ENCODE measurements around the gene CRTC3.
A peak's percentile ranks its signal among the peaks of the same experiment; 100 is the strongest.
"Not testable (repeated sequence)": the region's sequence is repeated elsewhere in the genome, so short reads cannot be mapped to it uniquely, and the experiment has no call there.

The CRTC3 gene

DNA sequence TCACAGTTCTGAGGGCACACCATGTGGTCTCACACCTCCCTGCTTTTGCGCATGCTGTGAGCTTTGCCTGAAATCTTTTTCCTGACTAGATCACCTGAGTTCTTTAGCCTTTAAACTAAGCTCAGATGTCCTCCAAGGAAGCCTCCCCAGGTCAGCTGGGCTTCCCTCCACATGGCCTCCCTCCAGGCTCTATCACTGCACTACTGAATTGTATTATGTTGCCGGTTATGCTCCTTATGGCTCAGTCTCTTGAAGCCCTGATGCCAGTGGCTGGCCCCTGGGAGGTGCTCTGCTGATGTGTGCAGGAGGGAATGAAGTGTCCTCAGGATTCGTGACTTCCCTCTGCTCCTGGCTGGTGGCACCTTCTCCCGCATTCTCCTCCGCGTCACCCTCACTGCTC, 94.1 kb downstream of the CRTC3 start:
- no peak overlapping the region for H3K4me2 ChIP-seq
- H3K9ac ChIP-seq: no peak overlapping the region
- no peak overlapping the region for H3K4me3 ChIP-seq
- peaks cover 12% of the 10 kb centered on the region for H3K4me1 ChIP-seq
- no peak overlapping the region for H3K27ac ChIP-seq
- no peaks in the 10 kb centered on the region for H4K20me1 ChIP-seq
- no peaks in the 10 kb centered on the region for H3K27me3 ChIP-seq
- peaks cover 93% of the 10 kb centered on the region for H3K36me3 ChIP-seq
- no peaks in the 10 kb centered on the region for H3K9me3 ChIP-seq
- no peak for TF ChIP-seq Cebpa-rat (IDR thresholded peaks at IDR 0.05)

DNA sequence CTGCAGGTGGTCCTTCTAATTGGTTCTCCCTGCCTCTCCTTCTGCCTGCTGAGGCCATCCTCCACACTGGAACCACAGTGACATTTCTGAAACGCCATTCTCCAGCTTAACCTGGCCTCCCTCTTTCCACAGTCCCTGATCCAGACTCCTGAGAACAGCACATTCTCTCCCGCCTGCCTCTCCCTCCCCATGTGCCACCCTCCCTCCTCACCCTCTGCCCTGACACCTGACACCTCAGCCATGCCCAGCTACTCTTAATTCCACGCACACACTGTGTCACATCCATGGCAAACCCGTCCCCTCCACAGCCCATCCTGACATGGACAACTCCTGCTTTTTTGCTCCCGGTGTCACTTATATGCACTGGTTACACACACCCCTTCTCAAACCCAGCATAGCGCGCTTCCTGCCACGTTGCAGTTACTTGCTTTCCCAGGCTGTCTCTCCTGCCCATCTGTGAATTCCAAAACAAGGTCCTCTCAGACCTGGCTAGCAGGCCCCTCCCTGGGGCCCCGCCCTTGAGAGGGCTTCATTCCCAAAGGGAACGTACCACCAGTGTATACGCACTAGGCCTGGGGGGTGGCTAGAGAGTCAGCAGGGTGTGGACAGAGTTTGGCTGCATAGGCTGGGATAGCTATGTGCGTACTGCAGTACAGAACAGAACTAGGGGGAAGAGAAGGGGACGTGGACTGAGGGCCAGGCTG, 94.7 kb downstream of the CRTC3 start:
- Histone ChIP-seq H3K27ac (no peak overlapping the region), H3K36me3 (peaks cover 93% of the 10 kb centered on the region), H3K4me2 (no peak overlapping the region), H3K9ac (no peak overlapping the region), H4K20me1 (no peaks in the 10 kb centered on the region), H3K4me3 (no peak overlapping the region), H3K4me1 (peaks cover 12% of the 10 kb centered on the region), H3K9me3 (no peaks in the 10 kb centered on the region), H3K27me3 (no peaks in the 10 kb centered on the region)
- TF ChIP-seq Cebpa-rat (IDR thresholded peaks at IDR 0.05): no peak

DNA sequence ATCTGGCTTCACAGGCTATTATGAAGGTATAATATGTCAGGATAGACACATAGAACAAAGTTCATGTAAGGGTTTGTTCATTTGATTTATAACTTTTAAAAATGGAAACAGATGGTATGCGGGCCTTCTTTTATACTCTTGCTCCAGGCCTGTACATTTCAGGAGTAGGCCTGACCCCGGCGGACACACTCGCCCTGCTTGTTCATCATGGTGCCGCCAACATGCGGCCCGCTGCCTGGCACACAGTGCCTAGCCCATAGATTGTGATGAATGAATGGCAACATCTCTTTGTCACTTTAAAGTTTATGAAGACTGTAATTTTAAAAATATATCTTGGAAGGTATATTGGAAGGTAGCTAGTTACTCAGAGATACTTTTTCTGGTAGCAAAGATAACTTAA, 95.3 kb downstream of the CRTC3 start:
- Histone ChIP-seq H3K27ac (no peak overlapping the region), H3K27me3 (no peaks in the 10 kb centered on the region), H4K20me1 (no peaks in the 10 kb centered on the region), H3K4me1 (peaks cover 9% of the 10 kb centered on the region), H3K9me3 (no peaks in the 10 kb centered on the region), H3K9ac (no peak overlapping the region), H3K36me3 (peaks cover 93% of the 10 kb centered on the region), H3K4me3 (no peak overlapping the region), H3K4me2 (no peak overlapping the region)
- no peak for TF ChIP-seq Cebpa-rat (IDR thresholded peaks at IDR 0.05)

DNA sequence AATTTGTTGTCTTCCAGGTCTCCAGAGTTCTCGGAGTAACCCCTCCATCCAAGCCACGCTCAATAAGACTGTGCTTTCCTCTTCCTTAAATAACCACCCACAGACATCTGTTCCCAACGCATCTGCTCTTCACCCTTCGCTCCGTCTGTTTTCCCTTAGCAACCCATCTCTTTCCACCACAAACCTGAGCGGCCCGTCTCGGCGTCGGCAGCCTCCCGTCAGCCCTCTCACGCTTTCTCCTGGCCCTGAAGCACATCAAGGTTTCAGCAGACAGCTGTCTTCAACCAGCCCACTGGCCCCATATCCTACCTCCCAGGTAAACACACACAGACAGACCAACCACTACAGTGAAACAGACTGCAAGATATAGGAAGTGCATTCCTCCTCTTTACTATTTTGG, 99.5 kb downstream of the CRTC3 start:
- H3K9ac ChIP-seq: no peak overlapping the region
- H3K4me2 ChIP-seq: no peak overlapping the region
- no peaks in the 10 kb centered on the region for H3K27me3 ChIP-seq
- H4K20me1 ChIP-seq: no peaks in the 10 kb centered on the region
- no peaks in the 10 kb centered on the region for H3K4me1 ChIP-seq
- no peaks in the 10 kb centered on the region for H3K9me3 ChIP-seq
- no peak overlapping the region for H3K4me3 ChIP-seq
- no peak overlapping the region for H3K27ac ChIP-seq
- peaks cover 94% of the 10 kb centered on the region for H3K36me3 ChIP-seq
- TF ChIP-seq Cebpa-rat (IDR thresholded peaks at IDR 0.05): no peak

DNA sequence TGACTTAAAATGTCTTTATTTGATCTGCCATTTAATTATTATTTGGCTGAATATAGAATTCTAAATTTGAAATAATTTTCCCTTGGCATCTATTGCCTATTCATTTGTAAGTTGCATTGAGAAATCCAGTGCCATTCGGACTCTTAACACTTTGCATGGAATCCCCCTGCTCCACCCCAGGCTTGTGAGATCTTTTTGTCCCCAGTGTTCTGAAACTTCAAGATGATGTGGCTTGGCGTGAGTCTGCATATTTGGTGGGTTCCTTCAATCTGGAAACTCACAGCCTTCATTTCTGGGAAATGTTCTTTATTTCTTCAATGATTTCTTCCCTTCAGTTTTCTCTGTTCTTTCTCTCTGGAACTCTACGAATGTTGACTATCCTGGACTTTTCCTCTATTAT, 103.6 kb downstream of the CRTC3 start:
- no peaks in the 10 kb centered on the region for H4K20me1 ChIP-seq
- no peaks in the 10 kb centered on the region for H3K27me3 ChIP-seq
- H3K9me3 ChIP-seq: peaks cover 9% of the 10 kb centered on the region; the same call in 1 of the 2 replicates
- no peak overlapping the region for H3K4me3 ChIP-seq
- peaks cover 10% of the 10 kb centered on the region for H3K4me1 ChIP-seq
- H3K36me3 ChIP-seq: peaks cover 70% of the 10 kb centered on the region
- H3K27ac ChIP-seq: no peak overlapping the region
- H3K4me2 ChIP-seq: no peak overlapping the region
- no peak for TF ChIP-seq Cebpa-rat (IDR thresholded peaks at IDR 0.05)
- no peak overlapping the region for H3K9ac ChIP-seq

DNA sequence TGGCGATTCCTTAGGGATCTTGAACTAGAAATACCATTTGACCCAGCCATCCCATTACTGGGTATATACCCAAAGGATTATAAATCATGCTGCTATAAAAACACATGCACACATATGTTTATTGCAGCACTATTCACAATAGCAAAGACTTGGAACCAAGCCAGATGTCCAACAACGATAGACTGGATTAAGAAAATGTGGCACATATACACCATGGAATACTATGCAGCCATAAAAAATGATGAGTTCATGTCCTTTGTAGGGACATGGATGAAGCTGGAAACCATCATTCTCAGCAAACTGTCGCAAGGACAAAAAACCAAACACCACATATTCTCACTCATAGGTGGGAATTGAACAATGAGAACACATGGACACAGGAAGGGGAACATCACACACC, 107.3 kb downstream of the CRTC3 start:
- not testable (repeated sequence) for H3K9me3 ChIP-seq, H3K4me2 ChIP-seq, H3K4me3 ChIP-seq, H4K20me1 ChIP-seq, H3K9ac ChIP-seq, H3K27me3 ChIP-seq, H3K27ac ChIP-seq
- H3K4me1 ChIP-seq: peaks cover 31% of the 10 kb centered on the region
- peaks cover 70% of the 10 kb centered on the region for H3K36me3 ChIP-seq

DNA sequence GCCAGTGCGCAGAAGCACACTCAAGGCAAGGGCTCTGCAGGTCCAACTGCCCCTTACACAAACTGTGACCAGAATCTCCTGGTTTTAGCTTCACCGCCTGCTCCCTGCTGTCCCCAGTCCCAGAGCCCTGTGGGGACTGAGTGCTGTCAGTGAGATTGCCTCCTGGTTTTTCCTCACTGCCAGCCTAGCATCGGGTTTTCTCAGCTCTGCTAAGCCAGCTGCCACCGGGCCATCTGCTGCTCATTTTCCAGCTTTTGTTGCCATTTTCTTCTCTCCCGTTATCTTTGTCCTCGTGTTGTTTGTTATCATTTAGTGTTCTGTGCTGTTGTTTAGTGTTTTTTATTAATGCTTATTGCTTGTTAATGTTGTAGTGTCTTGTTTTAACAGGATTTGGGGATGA, 108.0 kb downstream of the CRTC3 start:
- Histone ChIP-seq H3K27ac (no peak overlapping the region), H3K27me3 (no peaks in the 10 kb centered on the region), H3K36me3 (peaks cover 70% of the 10 kb centered on the region), H3K4me2 (peak overlapping the region; percentile 10; the same call in 1 of the 2 replicates), H3K4me1 (peaks cover 31% of the 10 kb centered on the region), H3K9ac (no peak overlapping the region), H3K4me3 (no peak overlapping the region), H4K20me1 (no peaks in the 10 kb centered on the region), H3K9me3 (peaks cover 9% of the 10 kb centered on the region; the same call in 1 of the 2 replicates)
- no peak for TF ChIP-seq Cebpa-rat (IDR thresholded peaks at IDR 0.05)

DNA sequence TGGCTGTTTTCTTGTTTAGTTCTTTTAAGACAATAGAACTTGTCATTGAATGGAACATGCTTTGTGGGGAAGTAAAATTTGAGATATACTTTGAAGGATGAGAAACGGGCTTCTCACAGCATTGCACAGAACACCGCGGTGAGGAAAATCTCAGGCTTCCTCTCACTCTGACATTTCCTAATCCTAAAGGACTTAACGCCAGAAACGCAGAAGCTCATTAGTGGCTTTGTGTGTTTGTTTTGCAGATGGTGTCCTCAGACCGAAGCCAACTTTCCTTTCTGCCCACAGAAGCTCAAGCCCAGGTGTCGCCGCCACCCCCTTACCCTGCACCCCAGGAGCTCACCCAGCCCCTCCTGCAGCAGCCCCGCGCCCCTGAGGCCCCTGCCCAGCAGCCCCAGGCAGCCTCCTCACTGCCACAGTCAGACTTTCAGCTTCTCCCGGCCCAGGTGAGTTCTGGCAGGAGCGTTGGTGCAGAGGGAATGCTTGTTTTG, 108.5 kb downstream of the CRTC3 start:
- TF ChIP-seq Cebpa-rat (IDR thresholded peaks at IDR 0.05): no peak
- Histone ChIP-seq H4K20me1 (no peaks in the 10 kb centered on the region), H3K4me1 (peaks cover 31% of the 10 kb centered on the region), H3K9me3 (peaks cover 9% of the 10 kb centered on the region; the same call in 1 of the 2 replicates), H3K9ac (no peak overlapping the region; the same call in 1 of the 2 replicates), H3K36me3 (peaks cover 70% of the 10 kb centered on the region), H3K27ac (no peak overlapping the region), H3K27me3 (no peaks in the 10 kb centered on the region), H3K4me2 (peak overlapping the region; percentile 10; the same call in 1 of the 2 replicates), H3K4me3 (no peak overlapping the region)

DNA sequence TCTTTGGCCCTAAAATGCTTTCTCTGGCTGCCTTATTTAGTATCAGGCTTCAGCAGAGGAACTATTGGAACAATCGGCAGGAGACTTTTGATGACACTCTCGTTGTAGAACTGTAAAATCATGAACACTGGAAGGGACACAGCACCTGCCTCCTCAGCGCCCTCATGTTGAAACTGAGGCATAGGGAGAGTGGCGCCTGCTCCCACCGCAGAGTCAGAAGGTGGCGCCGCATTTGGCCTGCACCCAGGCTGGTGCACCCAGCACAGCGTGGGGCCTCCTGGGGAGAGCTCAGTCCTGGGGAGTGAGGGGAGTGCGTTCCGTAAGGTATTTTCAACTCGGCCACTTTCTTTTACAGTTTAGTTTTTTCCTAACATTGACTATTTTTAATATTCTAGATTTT, 109.2 kb downstream of the CRTC3 start:
- Histone ChIP-seq H3K9me3 (peaks cover 9% of the 10 kb centered on the region; the same call in 1 of the 2 replicates), H3K4me1 (peaks cover 31% of the 10 kb centered on the region), H3K4me2 (no peak overlapping the region), H3K27me3 (no peaks in the 10 kb centered on the region), H4K20me1 (no peaks in the 10 kb centered on the region), H3K9ac (no peak overlapping the region), H3K4me3 (no peak overlapping the region), H3K27ac (no peak overlapping the region), H3K36me3 (peaks cover 70% of the 10 kb centered on the region)
- TF ChIP-seq Cebpa-rat (IDR thresholded peaks at IDR 0.05): no peak

DNA sequence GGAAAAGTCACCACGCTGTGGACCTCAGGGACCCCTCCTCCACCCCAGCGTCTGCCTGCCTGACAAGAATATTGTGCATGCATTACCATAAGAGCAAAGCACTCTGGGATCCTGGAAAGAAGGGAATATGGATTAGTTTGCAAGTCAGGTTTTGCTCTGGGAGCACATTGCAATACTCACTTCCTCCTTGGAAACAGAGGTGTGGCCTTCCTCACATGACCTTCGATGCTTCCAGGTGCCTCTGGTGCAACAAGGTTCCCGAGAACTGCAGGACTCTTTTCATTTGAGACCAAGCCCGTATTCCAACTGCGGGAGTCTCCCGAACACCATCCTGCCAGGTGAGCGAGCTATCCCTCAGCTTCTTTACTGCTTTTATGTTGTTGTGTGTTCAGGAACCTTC, 111.1 kb downstream of the CRTC3 start:
- no peak overlapping the region for H3K9ac ChIP-seq
- TF ChIP-seq Cebpa-rat (IDR thresholded peaks at IDR 0.05): no peak
- 0 out of 2 replicates have a peak, but pooled peaks cover 5% of the 10 kb centered on the region for H4K20me1 ChIP-seq
- no peaks in the 10 kb centered on the region for H3K27me3 ChIP-seq
- peak overlapping the region; percentile 41; the same call in 1 of the 2 replicates for H3K4me2 ChIP-seq
- H3K4me3 ChIP-seq: no peak overlapping the region
- no peak overlapping the region for H3K27ac ChIP-seq
- H3K4me1 ChIP-seq: peaks cover 31% of the 10 kb centered on the region
- H3K9me3 ChIP-seq: no peaks in the 10 kb centered on the region
- H3K36me3 ChIP-seq: peaks cover 53% of the 10 kb centered on the region
